HG02571 (cell line): ENCODE results near the gene CRYGN.

Source experiments
- ATAC-seq: cut with Tn5 transposase; IDR thresholded peaks from one replicate; pipeline ENCODE4 v1.9.1; 2021; ENCODE audit warnings: mild to moderate bottlenecking, moderate library complexity; ENCODE audit not compliant: unreplicated experiment

Gene CRYGN

DNA sequence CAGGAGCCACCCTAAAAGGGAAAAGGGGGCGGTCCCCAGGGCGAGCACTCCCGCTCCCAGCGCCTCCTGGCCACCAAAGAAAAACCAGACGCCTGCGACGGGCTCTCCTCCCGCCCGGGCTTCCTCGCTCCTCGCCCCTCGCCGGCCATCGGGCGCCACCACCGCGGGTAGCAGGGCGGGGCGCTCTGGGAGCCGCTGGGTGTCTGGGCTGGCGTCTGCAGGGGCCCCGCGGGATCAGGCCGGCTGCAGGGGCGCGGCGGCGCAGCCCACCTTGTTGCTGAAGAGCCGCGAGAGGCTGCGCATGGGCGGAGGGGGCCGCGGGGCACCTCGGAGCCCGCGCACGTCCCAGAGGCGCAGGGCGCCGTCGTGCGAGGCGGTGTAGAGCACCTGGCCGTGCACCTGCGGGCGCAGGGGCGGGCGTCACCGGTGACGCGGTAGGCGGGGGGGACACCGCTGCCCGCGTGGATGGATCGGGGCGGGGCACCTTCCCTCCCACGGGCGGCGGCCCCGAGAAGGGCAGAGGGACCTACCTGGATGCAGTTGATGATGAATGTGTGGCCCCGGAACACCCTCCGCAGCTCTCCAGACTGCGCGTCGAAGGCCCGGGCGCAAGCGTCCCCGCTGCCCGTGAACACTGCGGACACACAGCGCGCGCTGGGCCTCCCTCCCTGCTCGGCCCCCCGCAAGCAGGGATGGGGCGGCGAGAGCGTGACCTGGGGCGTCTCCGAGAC is 58.4 kb downstream of the CRYGN start:
- ATAC-seq = no peak

DNA sequence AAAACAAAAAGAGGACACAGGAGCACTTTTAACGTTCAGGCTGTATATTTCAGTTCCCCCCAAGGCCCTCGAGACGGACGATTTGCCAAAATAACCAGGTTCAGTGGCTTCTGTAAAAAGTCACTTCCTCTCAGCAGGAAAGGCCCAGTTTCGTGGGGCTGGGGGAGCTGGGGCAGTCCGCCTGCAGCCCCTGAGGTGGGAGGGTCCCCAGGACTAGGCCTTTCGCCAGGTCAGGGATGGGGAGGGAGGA is 58.9 kb downstream of the CRYGN start:
- no peak for ATAC-seq

DNA sequence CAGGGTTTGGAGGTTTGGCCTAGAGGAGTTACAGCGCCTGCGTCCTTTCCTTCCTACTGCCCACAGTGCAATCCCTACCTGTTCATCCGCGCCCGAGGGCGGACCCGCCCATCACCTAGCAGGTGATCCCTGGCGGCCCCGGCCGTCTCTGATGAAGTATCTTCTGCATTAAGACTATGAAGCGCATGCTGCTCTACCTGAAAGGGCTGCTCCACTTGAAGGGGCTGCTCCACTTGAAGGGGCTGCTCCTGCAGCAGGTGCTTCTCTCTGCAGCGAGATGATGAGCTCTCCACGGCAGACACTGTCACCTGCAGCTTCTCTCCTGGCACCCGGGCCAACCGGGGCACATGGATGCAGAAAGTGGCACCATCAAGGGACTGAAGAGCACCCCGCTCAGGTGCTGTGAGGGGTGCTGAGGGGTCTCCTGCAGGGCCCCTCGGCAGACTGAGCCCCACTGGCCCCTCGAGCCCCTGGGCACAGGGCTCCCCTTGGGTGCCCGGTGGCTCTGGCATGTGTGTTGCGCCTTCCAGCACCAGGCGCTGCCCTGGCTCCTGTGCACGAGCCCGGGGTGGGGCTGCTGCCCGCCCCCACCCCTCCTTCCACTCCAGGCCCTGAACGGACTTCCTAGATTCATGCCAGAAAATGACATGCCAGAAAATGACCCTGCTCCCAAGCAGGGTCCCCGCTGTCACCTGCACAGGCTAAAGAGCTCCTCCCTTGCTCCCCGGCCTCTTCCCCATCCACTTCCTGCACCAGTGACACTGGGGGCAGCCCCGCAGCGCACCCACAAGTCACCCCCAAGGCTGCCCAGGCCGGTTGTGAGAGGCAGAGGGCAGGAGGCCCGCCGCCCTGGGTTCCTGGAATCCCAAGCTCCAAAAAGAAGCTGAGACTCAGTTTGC is 59.5 kb downstream of the CRYGN start:
- no peak for ATAC-seq

DNA sequence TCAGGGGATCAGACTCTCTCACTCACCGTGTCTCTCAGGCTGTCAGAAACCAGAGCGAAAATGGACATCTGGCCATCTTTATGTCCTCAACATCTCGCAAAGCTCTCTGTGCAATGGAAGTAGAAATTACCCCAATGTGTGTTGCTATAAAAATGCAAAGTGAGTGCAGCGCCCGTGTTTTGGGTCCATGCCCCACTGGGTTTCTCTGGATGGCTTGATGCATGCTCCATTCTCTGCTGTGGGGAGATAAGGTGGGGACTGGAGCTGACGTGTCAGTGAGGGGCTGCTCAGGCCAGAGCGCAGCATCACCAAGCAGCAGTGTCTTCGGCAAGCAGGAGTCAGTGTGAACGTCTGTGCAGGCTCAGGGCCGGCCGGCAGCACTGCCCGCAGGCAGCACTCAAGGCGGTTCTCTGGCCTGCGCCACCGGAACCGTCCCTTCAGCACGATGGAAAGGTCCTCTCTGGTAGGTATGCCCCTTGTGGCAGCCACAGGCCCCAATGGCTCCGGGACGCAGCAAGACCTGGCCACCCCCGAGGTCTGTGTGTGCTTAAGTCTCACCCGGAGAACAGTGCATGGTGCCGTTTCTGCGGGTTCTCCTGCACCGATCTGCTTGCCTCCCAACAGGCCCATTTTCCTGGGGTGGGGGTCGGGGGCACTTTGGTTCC is 60.3 kb downstream of the CRYGN start:
- ATAC-seq = no peak

DNA sequence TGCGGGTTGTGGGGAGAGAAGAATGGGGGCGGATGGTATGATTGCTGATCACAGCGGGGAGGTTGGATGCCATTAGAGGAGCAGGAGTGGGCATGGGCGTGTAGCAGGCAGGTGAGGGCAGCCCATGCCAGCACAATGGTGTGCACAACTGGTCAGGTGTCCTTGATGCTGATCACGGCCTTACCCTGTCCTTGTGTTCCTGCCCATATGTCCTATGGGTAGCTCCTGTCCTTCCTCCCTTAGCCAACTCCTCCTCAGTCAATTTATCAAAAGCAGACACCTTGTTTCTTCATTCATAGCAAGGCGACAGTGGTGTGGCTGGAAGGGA is 60.8 kb downstream of the CRYGN start:
- ATAC-seq = no peak
